ENCODE measurements around the gene RECQL5. TPM values are rescaled to one million over a fixed set of nuclear protein-coding genes. Genes with fewer than 3 reads are reported as not detected.

Gene RECQL5
- total RNA-seq, 1 experiment from 2014 or later = 46.1 TPM

- in situ Hi-C loops (cut with HindIII; ENCODE audit: low pct_unique_long_range_greater_than_20kb, low sequenced_read_pairs) = loop anchor here (5.0 kb wide), 1 partner anchor 62 kb away; no protein-coding TSS in a partner anchor
- POLR2A ChIA-PET = no interaction called here
- Histone ChIP-seq H3K9me3 (ENCODE audit: control insufficient read depth, insufficient read depth, low read depth, low read length) (no peaks in the 10 kb centered on the region), H3K36me3 (ENCODE audit: control insufficient read depth, insufficient read depth, low read length) (no peaks in the 10 kb centered on the region), H3K4me1 (ENCODE audit: control insufficient read depth, insufficient read depth, low read length) (peaks cover 32% of the 10 kb centered on the region), H3K27me3 (ENCODE audit: control insufficient read depth, insufficient read depth, low read length) (no peaks in the 10 kb centered on the region), H3K27ac (ENCODE audit: low read length) (peak overlapping the region; percentile 10; the same call in 1 of the 2 replicates), H3K4me3 (ENCODE audit: low read depth in 2 of 2, low read length in 2 of 2) (no peak overlapping the region)
- ATAC-seq = no peak
- no peak for DNase-seq (ENCODE audit: low read depth, low spot score)
- CTCF ChIA-PET = no interaction called here
- TF ChIP-seq CTCF (IDR thresholded peaks at IDR 0.05) (no peak), REST (IDR thresholded peaks at IDR 0.05; ENCODE audit: insufficient read depth in 1 of 2, low read depth in 2 of 2, low read length in 1 of 2) (no peak), SIN3A (IDR thresholded peaks at IDR 0.05; ENCODE audit: borderline replicate concordance, insufficient read depth, low read depth, low read length) (no peak), POLR2AphosphoS5 (IDR thresholded peaks at IDR 0.05; ENCODE audit: low read depth, low read length) (no peak), TCF7L2 (IDR thresholded peaks at IDR 0.05; ENCODE audit: low read depth, low read length) (no peak)
- intact Hi-C loops (cut with micrococcal nuclease; ENCODE audit: unreplicated experiment) = no loop called here
- no TSS peak for BruUV-seq (replicated peaks)
These were observed 18.0 kb upstream of the RECQL5 start for GRCh38 chr17:75684924-75685323.

GRCh38 chr17:75684249-75684648 is 17.3 kb upstream of the RECQL5 start:
- no peaks in the 10 kb centered on the region for H3K36me3 ChIP-seq (ENCODE audit: control insufficient read depth, insufficient read depth, low read length)
- DNase-seq (ENCODE audit: low read depth, low spot score) (no peak), ATAC-seq (no peak)
- no peaks in the 10 kb centered on the region for H3K27me3 ChIP-seq (ENCODE audit: control insufficient read depth, insufficient read depth, low read length)
- CTCF ChIA-PET = no interaction called here
- in situ Hi-C loops (cut with HindIII; ENCODE audit: low pct_unique_long_range_greater_than_20kb, low sequenced_read_pairs) = loop anchor here (5.0 kb wide), 1 partner anchor 63 kb away; no protein-coding TSS in a partner anchor
- no peak for TF ChIP-seq SIN3A (IDR thresholded peaks at IDR 0.05; ENCODE audit: borderline replicate concordance, insufficient read depth, low read depth, low read length)
- no peak for TF ChIP-seq TCF7L2 (IDR thresholded peaks at IDR 0.05; ENCODE audit: low read depth, low read length)
- TF ChIP-seq POLR2AphosphoS5 (IDR thresholded peaks at IDR 0.05; ENCODE audit: low read depth, low read length) = no peak
- TF ChIP-seq REST (IDR thresholded peaks at IDR 0.05; ENCODE audit: insufficient read depth in 1 of 2, low read depth in 2 of 2, low read length in 1 of 2) = no peak
- no peak for TF ChIP-seq CTCF (IDR thresholded peaks at IDR 0.05)
- POLR2A ChIA-PET = interaction anchor here (0.5 kb wide), 1 partner anchor 15 kb away, joined by 5 read pairs; no protein-coding TSS in a partner anchor
- peak overlapping the region; percentile 63; the same call in 1 of the 2 replicates for H3K27ac ChIP-seq (ENCODE audit: low read length)
- H3K4me3 ChIP-seq (ENCODE audit: low read depth in 2 of 2, low read length in 2 of 2) = no peak overlapping the region
- H3K9me3 ChIP-seq (ENCODE audit: control insufficient read depth, insufficient read depth, low read depth, low read length) = no peaks in the 10 kb centered on the region
- H3K4me1 ChIP-seq (ENCODE audit: control insufficient read depth, insufficient read depth, low read length) = peaks cover 38% of the 10 kb centered on the region
- intact Hi-C loops (cut with micrococcal nuclease; ENCODE audit: unreplicated experiment) = no loop called here
- no TSS peak for BruUV-seq (replicated peaks)
